ENCODE measurements around the gene BMP6.

- TF ChIP-seq POLR2A (IDR thresholded peaks at IDR 0.05; ENCODE audit: low read depth, low read length) = no peak
- TF ChIP-seq CTCF (conservative IDR thresholded peaks at IDR 0.05; ENCODE audit: low read depth, low read length) = no peak
- 0 out of 2 replicates have a peak, but pooled peaks have one; percentile 24 for TF ChIP-seq CEBPB (IDR thresholded peaks at IDR 0.05; ENCODE audit: low read depth, low read length)
- TF ChIP-seq MXI1 (IDR thresholded peaks at IDR 0.05; ENCODE audit: borderline replicate concordance, low read depth, low read length) = no peak
- no peak for TF ChIP-seq RAD21 (IDR thresholded peaks at IDR 0.05; ENCODE audit: low read length)
These were observed 189.3 kb downstream of the BMP6 start for GRCh38 chr6:7914991-7915789.
